ENCODE measurements around the gene RBP7.

- TF ChIP-seq POLR2A (IDR thresholded peaks at IDR 0.05): no peak
- TF ChIP-seq, protein P1, sequence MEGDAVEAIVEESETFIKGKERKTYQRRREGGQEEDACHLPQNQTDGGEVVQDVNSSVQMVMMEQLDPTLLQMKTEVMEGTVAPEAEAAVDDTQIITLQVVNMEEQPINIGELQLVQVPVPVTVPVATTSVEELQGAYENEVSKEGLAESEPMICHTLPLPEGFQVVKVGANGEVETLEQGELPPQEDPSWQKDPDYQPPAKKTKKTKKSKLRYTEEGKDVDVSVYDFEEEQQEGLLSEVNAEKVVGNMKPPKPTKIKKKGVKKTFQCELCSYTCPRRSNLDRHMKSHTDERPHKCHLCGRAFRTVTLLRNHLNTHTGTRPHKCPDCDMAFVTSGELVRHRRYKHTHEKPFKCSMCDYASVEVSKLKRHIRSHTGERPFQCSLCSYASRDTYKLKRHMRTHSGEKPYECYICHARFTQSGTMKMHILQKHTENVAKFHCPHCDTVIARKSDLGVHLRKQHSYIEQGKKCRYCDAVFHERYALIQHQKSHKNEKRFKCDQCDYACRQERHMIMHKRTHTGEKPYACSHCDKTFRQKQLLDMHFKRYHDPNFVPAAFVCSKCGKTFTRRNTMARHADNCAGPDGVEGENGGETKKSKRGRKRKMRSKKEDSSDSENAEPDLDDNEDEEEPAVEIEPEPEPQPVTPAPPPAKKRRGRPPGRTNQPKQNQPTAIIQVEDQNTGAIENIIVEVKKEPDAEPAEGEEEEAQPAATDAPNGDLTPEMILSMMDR (IDR thresholded peaks at IDR 0.05): no peak
These were observed 34.4 kb downstream of the RBP7 start for GRCh38 chr1:10031461-10031860.
